WTC11 (cell line): Measurements from ENCODE around the gene FAM193A. TPM values are rescaled to one million over a fixed set of nuclear protein-coding genes. Genes with fewer than 3 reads are reported as not detected.

Experiments used
- ATAC-seq: fragments of 200-7000 bp; cut with Tn5 transposase; 2 replicates; pipeline ENCODE4 v1.10.0; 2021; ENCODE audit warnings: mild to moderate bottlenecking, moderate library complexity
- CTCF ChIA-PET: fragments of 300-600 bp; sonication (Branson Sonifier 250); formaldehyde crosslinking; loops from one replicate; lab custom pipeline; 2021; ENCODE audit warnings: antibody characterized with exemption; lab: Charles Lee
- POLR2A ChIA-PET: fragments of 350-600 bp; sonication (Branson Sonifier 250); formaldehyde crosslinking; loops from one replicate; lab custom pipeline; 2021; ENCODE audit warnings: antibody characterized with exemption; lab: Charles Lee
- DNase-seq: peaks from one replicate; pipeline ENCODE4 v3.0.0; 2021; ENCODE audit warnings: low spot score
- H3K27ac Mint-ChIP-seq: 2 replicates; pipeline ENCODE4 v1.8.0; 2021; ENCODE audit warnings: mixed read lengths
- H3K27me3 Mint-ChIP-seq: 2 replicates; pipeline ENCODE4 v1.8.0; 2021; ENCODE audit warnings: low read depth, mild to moderate bottlenecking, moderate library complexity, mixed read lengths
- H3K36me3 Mint-ChIP-seq: 2 replicates; pipeline ENCODE4 v1.8.0; 2021; ENCODE audit warnings: mixed read lengths
- H3K4me1 Mint-ChIP-seq: 2 replicates; pipeline ENCODE4 v1.8.0; 2022; ENCODE audit warnings: mixed read lengths
- H3K4me3 Mint-ChIP-seq: 2 replicates; pipeline ENCODE4 v1.8.0; 2021; ENCODE audit warnings: mild to moderate bottlenecking, moderate library complexity, mixed read lengths
- H3K9me3 Mint-ChIP-seq: 2 replicates; pipeline ENCODE4 v1.8.0; 2021; ENCODE audit warnings: mixed read lengths
- CBFB ChIP-seq: sonication (generic); formaldehyde crosslinking; IDR thresholded peaks from 2 replicates; pipeline ENCODE4 v1.8.1; 2022; ENCODE audit warnings: mild to moderate bottlenecking, low read depth, missing genetic modification reagents
- ETV6 ChIP-seq: sonication (generic); formaldehyde crosslinking; IDR thresholded peaks from 2 replicates; pipeline ENCODE4 v1.8.1; 2022; ENCODE audit warnings: mild to moderate bottlenecking, missing genetic modification reagents
- FOXK1 ChIP-seq: sonication (generic); formaldehyde crosslinking; IDR thresholded peaks from 2 replicates; pipeline ENCODE4 v1.8.0; 2022; ENCODE audit warnings: mild to moderate bottlenecking, moderate library complexity, missing genetic modification reagents
- GRHL2 ChIP-seq: fragments of 250-450 bp; sonication (Bioruptor Pico); IDR thresholded peaks from 2 replicates; pipeline ENCODE4 v1.8.0; 2022; ENCODE audit warnings: mild to moderate bottlenecking, moderate library complexity; ENCODE audit not compliant: insufficient replicate concordance, severe bottlenecking
- NFATC4 ChIP-seq: fragments of 250-450 bp; sonication (Bioruptor Pico); IDR thresholded peaks from 2 replicates; pipeline ENCODE4 v1.9.0; 2021; ENCODE audit warnings: mild to moderate bottlenecking
- NR2C2 ChIP-seq: sonication (generic); formaldehyde crosslinking; IDR thresholded peaks from 2 replicates; pipeline ENCODE4 v1.8.0; 2022; ENCODE audit warnings: mild to moderate bottlenecking, missing genetic modification reagents
- SOX15 ChIP-seq: fragments of 250-450 bp; sonication (Bioruptor Pico); IDR thresholded peaks from 2 replicates; pipeline ENCODE4 v1.9.0; 2021; ENCODE audit warnings: mild to moderate bottlenecking
- ZNF138 ChIP-seq: sonication (generic); formaldehyde crosslinking; conservative IDR thresholded peaks from 2 replicates; pipeline ENCODE4 v1.8.1; 2022; ENCODE audit warnings: mild to moderate bottlenecking, moderate library complexity, missing genetic modification reagents
- ZNF219 ChIP-seq: sonication (generic); formaldehyde crosslinking; IDR thresholded peaks from 2 replicates; pipeline ENCODE4 v1.8.0; 2023; ENCODE audit warnings: missing genetic modification reagents, mild to moderate bottlenecking, borderline replicate concordance
- total RNA-seq: library from RNA; stranded (reverse); gene quantifications from 3 replicates; pipeline ENCODE4 v1.2.3, GENCODE V29; 2021
- TF ChIP-seq, protein P1 (sequence below): sonication (generic); formaldehyde crosslinking; IDR thresholded peaks from 2 replicates; pipeline ENCODE4 v1.8.0; 2022; ENCODE audit warnings: mild to moderate bottlenecking, missing genetic modification reagents
- TF ChIP-seq, protein P2 (sequence below): sonication (generic); formaldehyde crosslinking; IDR thresholded peaks from 2 replicates; pipeline ENCODE4 v1.8.0; 2023; ENCODE audit warnings: missing genetic modification reagents, mild to moderate bottlenecking, borderline replicate concordance
- TF ChIP-seq, protein P3 (sequence below): sonication (generic); formaldehyde crosslinking; IDR thresholded peaks from 2 replicates; pipeline ENCODE4 v1.8.1; 2023; ENCODE audit warnings: mild to moderate bottlenecking, missing genetic modification reagents, moderate library complexity
- TF ChIP-seq, protein P4 (sequence below): fragments of 250-450 bp; sonication (Bioruptor Pico); IDR thresholded peaks from 2 replicates; pipeline ENCODE4 v1.9.0; 2021; ENCODE audit warnings: mild to moderate bottlenecking
- TF ChIP-seq, protein P5 (sequence below): fragments of 250-450 bp; sonication (Bioruptor Pico); IDR thresholded peaks from 2 replicates; pipeline ENCODE4 v2.1.2; 2022; ENCODE audit warnings: mild to moderate bottlenecking, moderate library complexity

The FAM193A gene
- total RNA-seq, 1 experiment from 2014 or later = 28.1 TPM

DNA sequence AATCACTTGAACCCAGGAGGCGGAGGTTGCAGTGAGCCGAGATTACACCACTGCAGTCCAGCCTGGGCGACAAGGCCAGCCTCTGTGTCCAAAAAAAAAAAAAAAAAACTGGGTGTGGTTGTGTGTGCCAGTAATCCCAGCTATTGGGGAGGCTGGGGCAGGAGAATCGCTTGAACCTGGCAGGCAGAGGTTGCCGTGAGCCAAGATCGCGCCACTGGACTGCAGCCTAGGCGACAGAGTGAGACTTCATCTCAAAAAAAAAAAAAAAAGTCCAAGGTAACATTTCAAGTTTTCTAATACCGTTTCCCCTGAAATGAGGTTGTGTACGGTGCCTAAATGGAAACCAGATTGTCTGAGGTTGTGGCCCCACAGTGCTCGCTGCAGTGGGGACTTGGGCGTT is 35.6 kb downstream of the FAM193A start:
- Mint-ChIP-seq H3K27me3 (no peaks in the 10 kb centered on the region), H3K4me3 (no peak overlapping the region), H3K36me3 (no peaks in the 10 kb centered on the region), H3K27ac (peak overlapping the region; percentile 82), H3K9me3 (no peaks in the 10 kb centered on the region), H3K4me1 (peaks cover 39% of the 10 kb centered on the region)
- POLR2A ChIA-PET = interaction anchor here (0.7 kb wide), 2 partner anchors 9 to 11 kb away, joined by 3 to 7 read pairs; no protein-coding TSS in a partner anchor
- ATAC-seq (no peak), DNase-seq (no peak)
- TF ChIP-seq NR2C2 (CRISPR knock-in tag) (no peak), CBFB (CRISPR knock-in tag) (no peak), ZNF138 (no peak), GRHL2 (CRISPR knock-in tag) (no peak), ZNF219 (CRISPR knock-in tag) (no peak), SOX15 (CRISPR knock-in tag) (no peak), FOXK1 (no peak), ETV6 (no peak), NFATC4 (no peak)
- TF ChIP-seq, protein P1, sequence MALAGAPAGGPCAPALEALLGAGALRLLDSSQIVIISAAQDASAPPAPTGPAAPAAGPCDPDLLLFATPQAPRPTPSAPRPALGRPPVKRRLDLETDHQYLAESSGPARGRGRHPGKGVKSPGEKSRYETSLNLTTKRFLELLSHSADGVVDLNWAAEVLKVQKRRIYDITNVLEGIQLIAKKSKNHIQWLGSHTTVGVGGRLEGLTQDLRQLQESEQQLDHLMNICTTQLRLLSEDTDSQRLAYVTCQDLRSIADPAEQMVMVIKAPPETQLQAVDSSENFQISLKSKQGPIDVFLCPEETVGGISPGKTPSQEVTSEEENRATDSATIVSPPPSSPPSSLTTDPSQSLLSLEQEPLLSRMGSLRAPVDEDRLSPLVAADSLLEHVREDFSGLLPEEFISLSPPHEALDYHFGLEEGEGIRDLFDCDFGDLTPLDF (CRISPR knock-in tag) = no peak
- TF ChIP-seq, protein P2, sequence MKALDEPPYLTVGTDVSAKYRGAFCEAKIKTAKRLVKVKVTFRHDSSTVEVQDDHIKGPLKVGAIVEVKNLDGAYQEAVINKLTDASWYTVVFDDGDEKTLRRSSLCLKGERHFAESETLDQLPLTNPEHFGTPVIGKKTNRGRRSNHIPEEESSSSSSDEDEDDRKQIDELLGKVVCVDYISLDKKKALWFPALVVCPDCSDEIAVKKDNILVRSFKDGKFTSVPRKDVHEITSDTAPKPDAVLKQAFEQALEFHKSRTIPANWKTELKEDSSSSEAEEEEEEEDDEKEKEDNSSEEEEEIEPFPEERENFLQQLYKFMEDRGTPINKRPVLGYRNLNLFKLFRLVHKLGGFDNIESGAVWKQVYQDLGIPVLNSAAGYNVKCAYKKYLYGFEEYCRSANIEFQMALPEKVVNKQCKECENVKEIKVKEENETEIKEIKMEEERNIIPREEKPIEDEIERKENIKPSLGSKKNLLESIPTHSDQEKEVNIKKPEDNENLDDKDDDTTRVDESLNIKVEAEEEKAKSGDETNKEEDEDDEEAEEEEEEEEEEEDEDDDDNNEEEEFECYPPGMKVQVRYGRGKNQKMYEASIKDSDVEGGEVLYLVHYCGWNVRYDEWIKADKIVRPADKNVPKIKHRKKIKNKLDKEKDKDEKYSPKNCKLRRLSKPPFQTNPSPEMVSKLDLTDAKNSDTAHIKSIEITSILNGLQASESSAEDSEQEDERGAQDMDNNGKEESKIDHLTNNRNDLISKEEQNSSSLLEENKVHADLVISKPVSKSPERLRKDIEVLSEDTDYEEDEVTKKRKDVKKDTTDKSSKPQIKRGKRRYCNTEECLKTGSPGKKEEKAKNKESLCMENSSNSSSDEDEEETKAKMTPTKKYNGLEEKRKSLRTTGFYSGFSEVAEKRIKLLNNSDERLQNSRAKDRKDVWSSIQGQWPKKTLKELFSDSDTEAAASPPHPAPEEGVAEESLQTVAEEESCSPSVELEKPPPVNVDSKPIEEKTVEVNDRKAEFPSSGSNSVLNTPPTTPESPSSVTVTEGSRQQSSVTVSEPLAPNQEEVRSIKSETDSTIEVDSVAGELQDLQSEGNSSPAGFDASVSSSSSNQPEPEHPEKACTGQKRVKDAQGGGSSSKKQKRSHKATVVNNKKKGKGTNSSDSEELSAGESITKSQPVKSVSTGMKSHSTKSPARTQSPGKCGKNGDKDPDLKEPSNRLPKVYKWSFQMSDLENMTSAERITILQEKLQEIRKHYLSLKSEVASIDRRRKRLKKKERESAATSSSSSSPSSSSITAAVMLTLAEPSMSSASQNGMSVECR (CRISPR knock-in tag) = no peak
- TF ChIP-seq, protein P3, sequence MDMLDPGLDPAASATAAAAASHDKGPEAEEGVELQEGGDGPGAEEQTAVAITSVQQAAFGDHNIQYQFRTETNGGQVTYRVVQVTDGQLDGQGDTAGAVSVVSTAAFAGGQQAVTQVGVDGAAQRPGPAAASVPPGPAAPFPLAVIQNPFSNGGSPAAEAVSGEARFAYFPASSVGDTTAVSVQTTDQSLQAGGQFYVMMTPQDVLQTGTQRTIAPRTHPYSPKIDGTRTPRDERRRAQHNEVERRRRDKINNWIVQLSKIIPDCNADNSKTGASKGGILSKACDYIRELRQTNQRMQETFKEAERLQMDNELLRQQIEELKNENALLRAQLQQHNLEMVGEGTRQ = no peak
- TF ChIP-seq, protein P4, sequence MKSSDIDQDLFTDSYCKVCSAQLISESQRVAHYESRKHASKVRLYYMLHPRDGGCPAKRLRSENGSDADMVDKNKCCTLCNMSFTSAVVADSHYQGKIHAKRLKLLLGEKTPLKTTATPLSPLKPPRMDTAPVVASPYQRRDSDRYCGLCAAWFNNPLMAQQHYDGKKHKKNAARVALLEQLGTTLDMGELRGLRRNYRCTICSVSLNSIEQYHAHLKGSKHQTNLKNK (CRISPR knock-in tag) = no peak
- TF ChIP-seq, protein P5, sequence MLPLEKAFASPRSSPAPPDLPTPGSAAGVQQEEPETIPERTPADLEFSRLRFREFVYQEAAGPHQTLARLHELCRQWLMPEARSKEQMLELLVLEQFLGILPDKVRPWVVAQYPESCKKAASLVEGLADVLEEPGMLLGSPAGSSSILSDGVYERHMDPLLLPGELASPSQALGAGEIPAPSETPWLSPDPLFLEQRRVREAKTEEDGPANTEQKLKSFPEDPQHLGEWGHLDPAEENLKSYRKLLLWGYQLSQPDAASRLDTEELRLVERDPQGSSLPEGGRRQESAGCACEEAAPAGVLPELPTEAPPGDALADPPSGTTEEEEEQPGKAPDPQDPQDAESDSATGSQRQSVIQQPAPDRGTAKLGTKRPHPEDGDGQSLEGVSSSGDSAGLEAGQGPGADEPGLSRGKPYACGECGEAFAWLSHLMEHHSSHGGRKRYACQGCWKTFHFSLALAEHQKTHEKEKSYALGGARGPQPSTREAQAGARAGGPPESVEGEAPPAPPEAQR (CRISPR knock-in tag) = no peak
- CTCF ChIA-PET = interaction anchor here (0.7 to 0.8 kb wide), 3 partner anchors 22 to 36 kb away, joined by 3 to 5 read pairs (median 4); no protein-coding TSS in a partner anchor

DNA sequence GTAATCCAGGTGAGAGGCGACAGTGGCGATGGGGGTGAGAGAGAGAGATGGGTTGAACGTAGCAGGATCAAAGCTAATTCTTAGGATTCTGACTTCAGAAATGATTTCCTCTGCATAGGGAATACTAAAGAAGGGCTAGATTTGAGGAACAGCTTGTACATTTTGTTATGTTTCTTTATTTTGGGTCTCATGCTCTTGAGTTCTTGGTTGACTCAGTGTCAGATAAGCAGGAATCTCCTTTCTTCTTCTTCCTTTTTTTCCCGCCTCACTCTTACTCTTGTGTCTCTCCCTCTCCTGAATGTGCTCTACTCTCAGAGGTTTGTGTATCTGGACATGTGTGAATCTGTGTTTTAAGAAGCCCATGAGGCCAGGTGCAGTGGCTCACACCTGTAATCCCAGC is 36.4 kb downstream of the FAM193A start:
- POLR2A ChIA-PET = interaction anchor here (0.7 kb wide), 1 partner anchor 8 kb away, joined by 7 read pairs; no protein-coding TSS in a partner anchor
- Mint-ChIP-seq H3K27ac (peak overlapping the region; percentile 82), H3K9me3 (no peaks in the 10 kb centered on the region), H3K4me1 (peaks cover 34% of the 10 kb centered on the region), H3K4me3 (no peak overlapping the region), H3K36me3 (no peaks in the 10 kb centered on the region), H3K27me3 (no peaks in the 10 kb centered on the region)
- CTCF ChIA-PET = no interaction called here
- no peak for DNase-seq
- ATAC-seq = no peak
- TF ChIP-seq, protein P5 (CRISPR knock-in tag) = no peak
- TF ChIP-seq, all 79 proteins: peak for 0
